ENCODE measurements around the gene GRAP2.

- TF ChIP-seq ZNF274 (IDR thresholded peaks at IDR 0.05; ENCODE audit: low read depth, low read length) (no peak), YY1 (IDR thresholded peaks at IDR 0.05; ENCODE audit: insufficient read depth, insufficient read length) (no peak)
These were observed 6.2 kb downstream of the GRAP2 start for GRCh38 chr22:39907047-39907446.
